HG03066 (cell line): ENCODE data around the gene GSE1.
A peak's percentile ranks its signal among the peaks of the same experiment; 100 is the strongest.

Source experiments
- ATAC-seq: cut with Tn5 transposase; IDR thresholded peaks from one replicate; pipeline ENCODE4 v1.9.1; 2021; ENCODE audit warnings: low read depth; ENCODE audit not compliant: unreplicated experiment

GSE1 gene

DNA sequence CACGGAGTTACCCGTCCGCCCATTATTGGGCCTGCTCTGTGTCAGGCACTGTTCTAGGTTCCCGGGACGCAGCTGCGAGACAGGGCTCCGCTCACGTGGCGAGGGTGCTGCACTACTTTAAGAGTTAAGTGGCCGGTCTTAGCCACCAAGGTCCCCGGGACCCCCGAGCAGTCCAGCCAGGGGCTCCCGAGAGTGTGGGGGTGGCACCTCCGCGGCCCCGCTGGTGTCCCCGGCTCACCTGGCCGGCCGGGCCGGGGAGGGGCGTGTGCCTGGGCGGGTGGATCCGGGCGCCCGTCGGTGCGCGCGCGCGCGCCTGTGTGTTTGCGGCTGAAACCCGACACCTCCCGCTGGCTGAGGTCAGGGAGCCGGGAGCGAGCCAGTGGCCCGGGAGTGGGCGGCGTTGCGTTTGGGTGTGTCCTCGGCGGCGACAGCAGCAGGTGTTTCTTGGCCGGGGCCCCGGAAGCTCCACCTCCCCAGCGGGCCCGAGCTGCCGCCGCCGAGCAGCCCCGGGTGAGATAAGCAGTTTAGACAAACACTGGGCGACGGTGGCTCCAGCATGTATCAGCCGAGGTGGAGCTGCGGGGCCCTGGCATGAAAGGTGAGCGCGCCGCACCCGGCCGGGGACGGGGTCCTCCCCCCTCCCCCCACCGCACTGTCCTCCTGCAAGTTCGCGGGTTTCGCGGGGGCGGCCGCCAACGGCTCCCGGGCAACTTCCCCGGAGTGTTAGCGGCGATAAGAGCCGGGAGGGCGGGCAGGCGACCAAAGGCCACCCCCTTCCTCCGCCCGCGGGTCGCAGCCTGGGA, at the start of gene GSE1:
Gene GSE1, plus strand, starts transcription at position 522 of the 803 bp plus-strand sequence. Its CDS starts 70 bp downstream, at position 592.
- peak; percentile 42 for ATAC-seq

DNA sequence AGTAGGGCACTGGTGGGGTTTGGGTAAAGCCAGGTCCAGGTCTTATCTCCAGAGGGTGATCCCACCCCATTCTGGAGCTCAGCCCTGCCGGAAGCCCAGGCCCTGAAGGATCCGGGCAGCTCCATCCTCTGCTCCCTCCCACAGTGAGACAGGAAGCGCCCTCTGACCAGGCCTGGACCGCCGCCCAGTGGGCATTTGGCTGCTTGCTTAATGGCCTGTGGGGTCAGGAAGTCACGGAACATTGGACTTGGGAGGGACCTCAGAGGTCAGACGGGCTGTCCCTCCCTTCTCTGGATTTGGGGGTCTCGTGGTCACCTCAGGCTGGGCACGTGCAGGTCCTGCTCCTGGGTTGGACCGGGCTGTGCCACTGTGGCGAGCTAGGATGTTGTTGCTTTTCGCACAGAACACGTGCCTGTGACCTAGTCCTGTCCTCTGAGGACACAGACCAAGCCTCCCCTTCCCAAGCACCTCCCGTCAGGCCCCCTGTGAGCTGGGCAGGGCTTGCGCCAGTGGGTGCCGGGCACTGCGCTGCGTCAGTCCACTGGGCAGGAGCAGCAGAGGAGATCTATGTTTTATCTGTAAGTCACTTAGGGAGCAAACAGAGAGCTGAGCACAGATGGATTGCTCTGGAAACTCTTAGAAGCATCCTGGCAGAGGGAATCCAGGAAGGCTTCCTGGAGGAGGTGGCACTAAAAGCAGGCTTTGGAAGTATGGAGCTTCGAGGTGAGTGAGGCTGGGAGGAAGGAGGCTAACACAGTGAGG, 49.4 kb upstream of the GSE1 start:
- no peak for ATAC-seq

DNA sequence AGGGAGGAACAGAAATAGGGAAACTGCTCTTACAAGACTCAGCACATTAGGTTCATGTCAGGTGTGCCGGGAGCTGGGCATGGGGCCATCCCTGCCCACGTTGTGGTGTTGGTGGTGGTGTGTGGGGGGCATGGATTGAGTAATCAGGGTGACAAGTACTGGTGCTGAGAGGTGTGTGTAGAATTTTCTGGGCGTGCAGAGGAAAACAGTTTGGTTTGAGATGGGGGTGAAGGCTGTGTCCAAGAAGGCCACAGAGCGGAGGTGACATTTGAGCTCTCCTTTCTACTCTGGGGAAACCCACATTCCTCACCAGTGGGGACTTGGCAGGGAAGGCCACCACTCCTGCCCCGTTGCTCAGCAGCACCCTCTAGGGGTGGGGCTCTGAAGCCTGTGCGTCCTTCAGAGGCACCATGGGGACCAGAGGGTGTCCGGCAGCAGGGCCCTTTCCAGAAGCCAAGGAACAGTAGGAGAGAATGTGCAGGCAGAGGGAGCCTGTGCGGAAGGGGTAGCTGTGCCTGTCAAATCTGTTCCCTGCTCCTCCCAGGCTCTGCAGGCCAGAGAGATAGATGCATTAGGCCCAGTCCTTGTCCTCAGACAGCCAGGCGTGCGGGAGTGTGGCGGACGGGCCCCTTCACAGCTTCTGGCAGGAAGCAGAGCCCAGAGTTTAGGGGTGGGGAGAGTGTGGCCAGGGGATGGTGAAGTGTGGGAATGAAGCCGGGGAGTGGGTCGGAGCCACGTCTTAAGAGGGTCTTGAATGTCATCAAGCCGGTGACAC, 48.7 kb upstream of the GSE1 start:
- ATAC-seq: no peak

DNA sequence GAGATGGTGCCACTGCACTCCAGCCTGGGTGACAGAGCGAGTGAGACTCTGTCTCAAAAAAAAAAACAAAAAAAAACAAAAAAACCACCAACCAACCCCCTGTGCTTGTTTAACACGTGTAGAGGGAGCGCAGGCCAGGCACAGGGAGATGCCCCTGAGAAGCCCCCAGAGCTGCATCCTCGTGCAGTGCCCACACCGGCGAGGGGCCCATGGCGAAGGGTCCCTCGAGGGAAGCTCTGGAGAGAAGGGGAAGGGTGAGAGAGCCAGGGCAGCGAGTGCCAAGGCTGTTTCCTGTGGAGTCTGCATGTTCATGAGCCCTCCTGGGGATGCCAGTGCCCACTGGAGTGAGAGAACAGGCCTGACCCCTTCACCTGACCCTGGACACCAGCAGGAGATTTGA, 47.8 kb upstream of the GSE1 start:
- ATAC-seq: no peak

DNA sequence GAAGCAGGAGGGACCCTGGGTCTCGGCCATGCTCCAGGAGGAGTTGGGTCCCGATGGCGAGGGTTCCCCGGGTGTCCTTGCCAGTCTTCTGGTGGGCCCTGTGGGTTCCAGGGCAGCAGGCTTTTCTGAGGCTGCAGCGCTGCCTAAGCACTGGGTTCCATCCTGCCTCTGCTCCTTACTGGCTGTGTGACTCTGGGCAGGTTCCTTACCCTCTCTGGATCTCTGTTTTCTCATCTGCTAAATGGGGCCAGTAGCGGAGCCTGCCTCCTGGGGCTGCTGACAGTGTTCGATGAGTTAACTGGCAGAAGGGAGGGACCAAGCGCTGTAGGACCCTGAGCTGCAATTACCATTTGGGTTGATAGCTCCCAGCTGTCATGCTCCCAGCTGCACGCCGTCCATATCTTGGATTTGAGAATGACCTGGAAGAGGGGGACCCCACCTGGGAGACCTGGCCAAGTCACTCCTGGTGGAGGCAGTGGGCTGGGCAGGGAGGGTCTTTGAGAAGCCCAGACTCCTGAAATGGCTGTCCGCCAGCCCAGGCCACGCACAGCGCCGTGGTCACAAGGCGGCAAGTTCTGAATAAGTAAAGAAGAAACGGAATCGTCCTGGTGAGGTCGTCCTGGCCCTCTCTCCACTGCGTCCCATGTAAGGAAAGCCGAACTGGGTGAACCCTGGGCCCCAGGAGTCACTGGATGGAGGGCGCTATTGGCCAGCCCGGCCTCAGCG, 47.2 kb upstream of the GSE1 start:
- no peak for ATAC-seq

DNA sequence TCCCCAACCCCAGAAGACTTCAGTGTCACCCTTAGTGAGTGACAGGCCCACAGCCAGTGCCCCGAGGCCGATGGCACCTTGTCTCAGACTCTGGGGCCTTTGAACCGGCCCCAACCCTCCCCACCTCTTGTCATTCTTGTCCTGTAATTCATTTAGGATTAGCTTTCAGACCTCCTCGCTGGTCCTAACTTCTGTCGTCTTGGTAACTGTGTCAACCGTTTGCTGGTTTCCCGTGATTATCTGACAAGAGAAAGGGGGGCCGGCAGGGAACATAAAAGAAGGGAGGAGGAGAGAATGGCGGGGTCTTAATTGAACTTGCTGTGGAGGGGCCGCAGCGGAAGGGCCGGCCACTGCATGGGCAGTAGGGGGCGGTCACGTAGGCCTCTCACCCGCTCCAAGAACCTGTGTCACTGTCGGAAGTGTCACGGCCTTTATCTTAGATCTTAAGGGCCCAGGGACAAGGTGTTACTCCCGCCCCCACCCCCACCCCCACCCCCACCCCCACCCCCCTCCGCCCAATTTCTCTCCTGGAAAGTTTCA, 46.5 kb upstream of the GSE1 start:
- no peak for ATAC-seq

DNA sequence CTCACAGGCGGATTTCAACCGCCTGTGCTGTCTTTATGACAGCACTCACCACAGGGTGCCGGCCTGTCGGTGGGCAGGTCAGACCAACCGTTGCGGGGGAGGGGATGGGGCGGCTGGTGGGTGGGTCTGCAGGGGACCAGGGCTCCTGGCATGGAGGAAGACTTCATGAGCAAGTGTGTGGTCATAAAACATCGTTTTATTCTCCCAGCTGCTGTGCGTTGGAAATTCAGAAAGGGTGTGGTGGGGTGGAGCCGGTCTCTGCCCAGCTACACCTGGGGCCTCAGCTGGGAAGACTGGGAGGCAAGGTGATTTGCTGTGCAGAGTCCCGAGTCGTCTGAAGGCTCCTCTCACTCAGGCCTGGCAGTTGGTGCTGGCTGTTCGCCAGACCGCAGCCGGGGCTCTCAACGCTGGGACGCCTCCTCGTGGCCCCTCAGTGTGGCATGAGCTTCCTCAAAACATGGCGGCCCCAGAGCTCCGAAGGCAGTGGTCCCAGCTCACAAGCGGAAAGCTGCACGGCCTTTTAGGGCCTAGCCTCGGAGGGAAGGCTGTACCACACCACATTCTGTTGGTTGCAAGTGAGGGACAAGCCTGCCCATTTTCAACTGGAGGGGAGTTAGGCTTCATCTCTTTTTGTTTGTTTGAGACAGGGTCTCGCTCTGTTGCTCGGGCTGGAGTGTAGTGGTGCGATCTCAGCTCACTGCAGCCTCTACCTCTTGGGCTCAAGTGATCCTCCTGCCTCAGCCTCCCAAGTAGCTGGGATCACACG, 45.8 kb upstream of the GSE1 start:
- ATAC-seq: no peak

DNA sequence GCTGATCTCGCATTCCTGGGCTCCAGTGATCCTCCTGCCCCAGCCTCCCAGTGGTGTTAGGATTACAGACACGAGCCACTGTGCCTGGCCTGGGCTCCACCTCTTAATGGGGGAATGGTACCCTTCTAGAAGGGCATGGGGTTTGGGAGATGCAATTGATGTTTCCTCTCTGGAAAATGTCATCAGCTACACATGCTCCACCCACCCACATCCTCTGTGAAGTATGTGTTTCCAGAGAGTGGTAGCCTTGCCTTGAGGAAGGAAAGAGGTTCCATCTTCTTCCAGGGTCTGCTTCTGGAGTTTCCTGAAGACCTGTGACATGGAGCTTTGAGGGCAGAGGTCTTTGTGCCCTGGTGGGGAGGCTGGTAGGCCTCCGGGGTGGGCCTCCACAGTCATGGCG, 45.2 kb upstream of the GSE1 start:
- no peak for ATAC-seq

DNA sequence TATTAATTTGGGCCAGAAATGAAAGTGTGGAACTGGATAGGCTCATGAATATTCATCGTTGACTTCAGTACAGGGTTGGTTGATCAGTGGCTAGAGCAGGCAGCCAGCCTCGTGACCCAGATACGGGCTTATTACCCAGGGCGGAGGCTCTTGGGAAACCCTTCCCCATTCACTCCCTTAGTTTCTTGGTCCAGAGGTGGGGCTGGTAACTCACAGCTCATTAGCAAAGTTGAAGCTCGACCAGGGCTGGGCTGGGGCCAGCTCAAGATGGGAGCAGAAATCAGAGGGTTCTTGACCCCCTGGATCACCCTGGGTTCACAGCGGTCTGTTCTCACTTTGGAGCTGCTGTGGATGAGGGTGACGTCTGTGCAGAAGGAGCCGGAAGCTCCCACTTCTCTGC, 44.6 kb upstream of the GSE1 start:
- ATAC-seq: no peak

DNA sequence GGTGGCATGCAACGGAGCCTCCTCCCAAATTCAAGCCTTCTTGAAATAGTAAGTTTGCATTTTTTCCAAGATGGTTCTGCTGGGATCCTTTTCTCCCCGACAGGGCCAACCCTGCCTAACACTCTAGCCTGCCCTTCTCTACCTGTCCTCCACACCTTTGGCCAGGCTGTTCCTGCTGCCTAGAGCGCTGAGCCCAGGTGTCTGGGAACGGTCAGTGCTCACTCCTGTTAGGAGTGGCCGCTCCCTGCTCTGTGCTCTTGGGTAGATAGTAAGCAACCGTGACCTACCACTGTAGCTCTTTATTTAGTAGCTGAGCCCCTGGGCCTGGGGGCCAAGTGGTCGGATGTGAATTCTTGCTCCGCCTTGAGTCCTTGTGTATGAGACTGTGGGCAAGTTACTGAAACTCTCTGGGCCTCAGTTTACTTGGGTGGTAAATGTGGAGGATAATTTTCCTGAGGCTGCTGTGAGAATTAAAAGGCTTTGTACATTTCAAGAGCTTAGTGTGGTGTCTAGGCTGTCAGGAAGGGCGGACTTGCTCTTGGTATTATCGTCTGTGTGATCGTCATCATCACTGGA, 44.0 kb upstream of the GSE1 start:
- ATAC-seq: no peak

DNA sequence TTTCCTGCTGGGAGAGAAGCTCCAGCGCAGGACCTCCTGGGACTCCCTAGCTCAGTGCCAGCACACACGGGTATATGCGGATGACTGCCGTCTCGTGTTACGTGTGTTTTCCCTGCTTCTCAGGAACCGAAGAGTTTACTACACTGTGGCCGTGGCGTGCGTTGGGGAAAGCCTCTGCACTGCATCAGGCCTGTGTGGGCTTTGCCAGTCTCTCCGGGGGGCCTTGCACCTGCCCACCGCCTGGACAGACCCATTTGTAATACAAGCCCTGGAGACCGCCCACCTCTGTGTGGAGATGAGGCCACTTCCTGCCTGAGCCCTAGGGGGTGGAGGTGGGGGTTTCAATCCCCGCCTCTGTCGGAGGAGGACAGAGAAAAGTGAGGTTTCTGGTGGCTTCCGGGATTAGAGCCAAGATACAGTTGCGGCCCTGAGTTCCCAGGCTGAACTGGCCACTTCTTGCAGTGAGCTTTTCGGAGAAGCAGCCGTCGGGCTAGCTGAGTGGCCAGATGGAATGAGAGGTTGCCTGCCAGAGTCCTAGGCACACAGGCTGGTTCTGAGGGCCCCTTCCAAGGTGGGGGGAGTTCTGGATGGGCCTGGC, 43.4 kb upstream of the GSE1 start:
- ATAC-seq: peak; percentile 65

DNA sequence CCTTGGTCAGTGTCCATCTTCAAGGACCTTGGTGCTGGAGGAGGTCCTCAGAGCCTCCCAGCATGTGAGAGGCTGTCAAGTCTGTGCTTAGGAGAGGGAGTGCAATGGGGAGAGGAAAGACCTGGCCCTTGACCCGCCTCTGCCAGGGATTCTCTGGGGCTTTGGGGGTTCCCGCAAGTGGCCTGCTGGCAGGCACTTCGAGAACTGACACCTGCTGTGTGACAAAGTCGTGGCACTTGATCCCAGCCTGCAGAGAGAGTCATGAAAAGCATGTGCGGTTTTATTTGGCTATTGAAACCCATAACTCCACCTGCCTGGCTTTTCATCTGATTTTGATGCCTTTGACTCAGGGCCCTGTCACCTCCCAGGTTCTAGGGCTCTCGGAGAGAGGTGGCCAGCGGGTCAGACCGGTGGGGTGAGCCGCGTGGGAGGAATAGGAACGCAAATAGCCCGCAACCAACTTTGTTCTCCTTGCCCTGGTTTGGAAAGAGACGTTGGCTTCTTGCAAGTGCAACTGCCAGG, 42.8 kb upstream of the GSE1 start:
- ATAC-seq: peak; percentile 25

DNA sequence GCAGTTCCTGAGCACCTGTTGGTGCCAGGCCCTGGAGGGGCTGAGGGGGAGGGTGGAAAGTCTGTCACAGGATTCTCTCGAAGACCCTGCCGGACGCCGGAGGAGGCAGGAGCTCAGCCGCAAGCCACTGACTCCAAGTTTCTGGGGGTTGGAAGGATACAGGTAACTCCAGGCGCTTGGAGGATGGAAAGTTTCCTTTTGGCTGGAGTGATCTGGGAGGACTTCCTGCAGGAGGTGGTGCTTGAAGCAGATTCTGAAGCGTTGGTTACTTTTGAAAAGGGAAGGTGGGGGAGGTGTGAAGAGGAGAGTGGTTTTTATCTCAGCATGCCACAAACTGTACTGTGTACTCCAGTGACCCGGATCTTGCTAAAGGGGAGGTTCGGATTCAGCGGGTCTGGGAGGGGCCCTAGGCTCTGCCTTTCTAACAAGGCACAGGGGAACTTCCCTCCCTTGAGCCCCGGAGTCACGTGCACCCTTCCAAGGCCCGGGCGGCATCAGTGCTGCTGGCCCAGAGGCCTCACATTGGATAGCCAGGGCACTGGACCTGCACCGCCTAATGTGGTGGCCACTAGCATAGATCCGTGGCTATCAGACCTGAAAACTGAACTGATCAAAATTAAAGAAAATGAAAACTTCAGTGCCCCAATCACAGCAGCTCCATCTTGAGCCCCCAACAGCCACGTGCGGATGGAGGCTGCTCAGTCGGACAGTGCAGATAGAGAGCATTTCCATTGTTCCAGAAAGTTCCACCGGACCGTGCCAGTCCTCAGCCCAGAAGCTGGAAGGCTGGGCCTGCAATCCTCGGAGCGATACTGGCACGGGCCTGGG, 42.2 kb upstream of the GSE1 start:
- ATAC-seq: peak; percentile 45

DNA sequence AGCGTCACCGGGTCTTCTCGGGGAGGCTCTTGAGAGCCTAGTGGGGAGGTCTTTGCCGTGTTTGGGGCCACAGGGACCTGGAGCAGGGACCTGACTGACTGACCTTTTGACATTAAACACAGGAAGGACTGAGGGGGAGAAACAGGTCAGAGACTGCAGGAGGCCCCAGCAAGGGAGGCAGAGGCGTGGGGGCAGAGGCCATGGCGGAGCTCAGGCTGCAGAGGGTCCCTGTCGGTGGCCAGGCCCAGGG, 41.6 kb upstream of the GSE1 start:
- no peak for ATAC-seq

DNA sequence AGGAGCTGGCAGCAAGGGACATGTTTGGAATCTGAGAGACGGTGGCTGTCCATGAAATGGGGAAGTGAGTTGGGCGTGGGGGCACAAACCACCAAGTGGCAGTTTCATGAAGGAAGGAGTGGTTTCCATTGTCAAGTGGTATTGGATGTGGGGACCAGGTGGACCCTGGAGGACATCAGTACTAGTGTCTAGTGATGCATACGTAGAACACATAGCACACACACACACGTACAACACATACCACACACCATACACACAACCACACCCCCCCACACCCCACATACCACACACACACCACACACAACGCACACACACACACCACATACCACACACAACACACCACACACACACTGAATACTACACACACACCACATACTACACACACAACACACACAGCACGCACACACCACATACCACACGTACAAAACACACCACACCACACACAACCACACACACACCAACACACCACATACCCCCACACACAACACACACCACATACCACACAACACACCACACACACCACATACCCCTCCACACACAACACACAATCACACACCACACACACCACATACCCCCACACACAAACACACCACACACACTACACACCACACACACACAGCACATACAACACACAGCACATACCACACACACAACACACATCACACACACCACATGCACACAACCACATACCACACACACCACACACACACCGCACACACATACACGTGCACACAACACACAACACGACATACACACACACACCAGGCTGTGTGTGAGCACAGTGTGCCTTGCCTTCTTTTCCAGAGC, 41.1 kb upstream of the GSE1 start:
- no peak for ATAC-seq

DNA sequence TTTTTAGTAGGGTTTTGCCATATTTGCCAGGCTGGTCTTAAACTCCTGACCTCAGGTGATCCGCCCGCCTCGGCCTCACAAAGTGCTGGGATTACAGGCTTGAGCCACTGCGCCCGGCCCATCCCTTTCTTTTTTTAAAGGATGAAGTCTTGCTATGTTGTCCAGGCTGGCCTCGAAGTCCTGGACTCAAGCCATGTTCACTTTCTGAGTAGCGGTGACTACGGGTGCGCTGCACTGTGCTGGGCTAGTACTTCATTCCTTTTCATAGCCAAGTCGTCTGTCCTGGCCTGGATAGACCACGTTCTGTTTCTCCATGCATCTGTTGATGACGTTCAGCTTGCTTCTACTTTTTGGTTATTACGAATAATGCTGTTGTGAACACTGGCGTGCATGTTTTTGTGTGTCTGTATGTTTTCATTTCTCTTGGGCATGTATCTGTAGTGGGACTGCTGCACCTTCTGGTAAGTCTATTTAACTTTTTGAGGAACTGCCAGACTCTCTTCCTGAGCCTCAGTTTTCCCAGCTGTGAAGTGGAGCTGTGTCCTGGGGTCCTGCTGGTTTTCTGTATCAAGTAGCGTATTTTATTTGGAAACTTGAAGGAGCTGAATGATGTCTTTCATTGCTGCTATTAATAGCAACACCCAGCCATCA, 40.0 kb upstream of the GSE1 start:
- ATAC-seq: no peak
